ENCODE measurements around the gene CABLES2. TPM values are rescaled to one million over a fixed set of nuclear protein-coding genes. Genes with fewer than 3 reads are reported as not detected.

The CABLES2 gene
- total and polyA plus RNA-seq, 10 of the 15 experiments (the other 5 are each of a cell fraction or from before 2014, with no cell fraction given) = 2.2 to 14.9 (median 5.3) TPM

GRCh38 chr20:62359491-62360121 lies 47.5 kb downstream of the CABLES2 start (continued):
- TF ChIP-seq HDGF (IDR thresholded peaks at IDR 0.05) (no peak), CBX5 (IDR thresholded peaks at IDR 0.05; ENCODE audit: low read depth) (no peak), TCF12 (IDR thresholded peaks at IDR 0.05; ENCODE audit: low read depth, low read length) (no peak), PAX5 (IDR thresholded peaks at IDR 0.05; ENCODE audit: borderline replicate concordance, low read depth, low read length) (no peak), BCLAF1 (IDR thresholded peaks at IDR 0.05) (no peak), BMI1 (IDR thresholded peaks at IDR 0.05; ENCODE audit: borderline replicate concordance) (no peak), KLF5 (IDR thresholded peaks at IDR 0.05; ENCODE audit: partially characterized antibody) (no peak)

GRCh38 chr20:62359043-62359490 lies 48.0 kb downstream of the CABLES2 start:
- FAIRE-seq = no peak
- Histone ChIP-seq H3K4me1 (ENCODE audit: control insufficient read depth, insufficient read depth, low read length) (no peaks in the 10 kb centered on the region), H3K27ac (ENCODE audit: control insufficient read depth, insufficient read depth) (no peak overlapping the region), H4K20me1 (ENCODE audit: control insufficient read depth, insufficient read depth) (no peaks in the 10 kb centered on the region), H2AFZ (ENCODE audit: control insufficient read depth, low read depth, low read length) (no peak overlapping the region), H3K27me3 (replicated peaks in 1 of 2; ENCODE audit: control insufficient read depth in 2 of 2, insufficient read depth in 2 of 2, low read length in 1 of 2) (no peaks in the 10 kb centered on the region), H3K36me3 (ENCODE audit: control insufficient read depth in 2 of 2, insufficient read depth in 2 of 2, low read length in 1 of 2) (no peaks in the 10 kb centered on the region), H3K4me3 (no peak overlapping the region), H3K9ac (ENCODE audit: control insufficient read depth, insufficient read depth, low read length) (no peak overlapping the region), H3K4me2 (ENCODE audit: control insufficient read depth, insufficient read depth) (no peak overlapping the region), H3K79me2 (ENCODE audit: control insufficient read depth, insufficient read depth, low read length) (no peaks in the 10 kb centered on the region), H3K9me3 (replicated peaks; ENCODE audit: control insufficient read depth, insufficient read depth, low read length) (no peaks in the 10 kb centered on the region)
- BruUV-seq (replicated peaks) = no TSS peak
- in situ Hi-C loops (cut with MboI) = no loop called here
- WGBS (ENCODE audit: insufficient coverage, insufficient replicate concordance, low lambda C conversion rate, missing lambda C conversion rate) = 52% methylated on average over 16 of the region's 16 CpGs
- no peak for DNase-seq (ENCODE audit: low read depth, low spot score)
- intact Hi-C loops (cut with micrococcal nuclease; ENCODE audit: unreplicated experiment) = no loop called here
- RAD21 ChIA-PET (ENCODE audit: unreplicated experiment) = no interaction called here
- ATAC-seq = no peak
- POLR2A ChIA-PET = no interaction called here
- SMC1A ChIA-PET (ENCODE audit: uncharacterized antibody, unreplicated experiment) = no interaction called here
- CTCF ChIA-PET = no interaction called here
- no peak for TF ChIP-seq YY1 (IDR thresholded peaks at IDR 0.05; ENCODE audit: low read depth, low read length)
- TF ChIP-seq ZBTB33 (IDR thresholded peaks at IDR 0.05) = no peak
- TF ChIP-seq EP300 (IDR thresholded peaks at IDR 0.05; ENCODE audit: borderline replicate concordance in 1 of 2, control insufficient read depth in 1 of 2, low read depth in 2 of 2, low read length in 2 of 2) = no peak
- no peak for TF ChIP-seq E4F1 (IDR thresholded peaks at IDR 0.05; ENCODE audit: borderline replicate concordance, partially characterized antibody)
- no peak for TF ChIP-seq MEF2A (IDR thresholded peaks at IDR 0.05; ENCODE audit: insufficient read depth, low read depth, low read length)
- TF ChIP-seq POLR2A (IDR thresholded peaks at IDR 0.05; ENCODE audit: low read depth, low read length) = no peak
- TF ChIP-seq CHD2 (IDR thresholded peaks at IDR 0.05; ENCODE audit: borderline replicate concordance, low read depth, low read length) = no peak
- no peak for TF ChIP-seq PKNOX1 (IDR thresholded peaks at IDR 0.05)
